HL-60 (cell line): ENCODE measurements around the gene TECRL.

ENCODE experiments used
- CTCF ChIP-seq: IDR thresholded peaks from one replicate; pipeline ENCODE4 v1.5.1; 2011; ENCODE audit warnings: low read length, control low read depth, inconsistent platforms; ENCODE audit not compliant: insufficient read depth
- GABPA ChIP-seq: IDR thresholded peaks from 2 replicates; pipeline ENCODE4 v1.6.1; 2012; ENCODE audit warnings: low read depth
- POLR2AphosphoS5 ChIP-seq: IDR thresholded peaks from 2 replicates; pipeline ENCODE4 v1.6.1; 2012; ENCODE audit warnings: low read depth
- REST ChIP-seq: IDR thresholded peaks from 2 replicates; pipeline ENCODE4 v1.6.1; 2012; ENCODE audit warnings: low read depth; ENCODE audit not compliant: insufficient replicate concordance
- SPI1 ChIP-seq: IDR thresholded peaks from 2 replicates; pipeline ENCODE4 v1.6.1; 2012; ENCODE audit warnings: low read depth, mild to moderate bottlenecking, borderline replicate concordance

- TF ChIP-seq POLR2AphosphoS5 (no peak), CTCF (no peak), GABPA (no peak), REST (no peak), SPI1 (no peak)
Measured at GRCh38 chr4:64399313-64400109, 9.7 kb downstream of the TECRL start.
